Measurements from ENCODE around the gene PALLD.
"Not testable (repeated sequence)": the region's sequence is repeated elsewhere in the genome, so short reads cannot be mapped to it uniquely, and the experiment has no call there.

PALLD gene

DNA sequence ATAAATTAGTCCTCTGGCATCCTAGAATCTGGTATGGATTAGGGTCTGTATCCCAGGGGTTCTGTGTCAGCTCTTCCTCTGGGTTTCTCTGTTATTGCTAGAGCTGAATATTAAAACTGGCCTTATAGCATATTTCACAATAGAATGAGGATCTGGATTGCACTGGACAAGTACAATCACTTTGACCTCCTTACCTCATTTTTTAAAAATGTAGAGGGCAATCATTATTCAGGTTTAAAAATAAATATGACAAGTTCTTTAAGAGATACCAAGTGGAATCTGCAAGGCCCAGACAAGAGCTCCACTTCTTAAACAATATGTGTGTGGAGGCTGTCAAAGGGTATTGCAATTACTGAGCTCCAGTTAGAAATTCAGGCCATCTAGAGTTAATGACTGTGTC, 1.4 kb downstream of the PALLD start:
- DNase-seq = no peak

DNA sequence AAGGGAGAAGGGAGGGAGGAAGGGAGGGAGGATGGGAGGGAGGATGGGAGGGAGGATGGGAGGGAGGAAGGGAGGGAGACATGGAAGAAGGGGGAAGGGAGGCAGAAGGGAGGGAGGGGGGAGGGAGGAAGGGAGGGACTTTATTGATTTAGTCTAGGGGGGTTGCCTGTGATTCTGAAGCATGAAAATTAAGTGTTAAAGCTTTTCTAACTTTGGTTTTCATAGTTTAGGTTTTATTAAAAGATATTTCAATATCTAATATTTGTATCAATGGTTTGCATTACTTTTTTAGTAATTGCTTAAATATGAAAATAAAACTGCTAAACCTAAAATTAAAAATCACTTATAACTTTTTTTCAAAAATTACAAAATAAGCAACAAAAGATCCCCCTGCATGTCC, 2.4 kb downstream of the PALLD start:
- no peak for DNase-seq

- DNase-seq = no peak
These were observed 4.6 kb downstream of the PALLD start for GRCh38 chr4:168501407-168501806.

- DNase-seq = no peak
These were observed 6.0 kb downstream of the PALLD start for GRCh38 chr4:168502861-168503260.

DNA sequence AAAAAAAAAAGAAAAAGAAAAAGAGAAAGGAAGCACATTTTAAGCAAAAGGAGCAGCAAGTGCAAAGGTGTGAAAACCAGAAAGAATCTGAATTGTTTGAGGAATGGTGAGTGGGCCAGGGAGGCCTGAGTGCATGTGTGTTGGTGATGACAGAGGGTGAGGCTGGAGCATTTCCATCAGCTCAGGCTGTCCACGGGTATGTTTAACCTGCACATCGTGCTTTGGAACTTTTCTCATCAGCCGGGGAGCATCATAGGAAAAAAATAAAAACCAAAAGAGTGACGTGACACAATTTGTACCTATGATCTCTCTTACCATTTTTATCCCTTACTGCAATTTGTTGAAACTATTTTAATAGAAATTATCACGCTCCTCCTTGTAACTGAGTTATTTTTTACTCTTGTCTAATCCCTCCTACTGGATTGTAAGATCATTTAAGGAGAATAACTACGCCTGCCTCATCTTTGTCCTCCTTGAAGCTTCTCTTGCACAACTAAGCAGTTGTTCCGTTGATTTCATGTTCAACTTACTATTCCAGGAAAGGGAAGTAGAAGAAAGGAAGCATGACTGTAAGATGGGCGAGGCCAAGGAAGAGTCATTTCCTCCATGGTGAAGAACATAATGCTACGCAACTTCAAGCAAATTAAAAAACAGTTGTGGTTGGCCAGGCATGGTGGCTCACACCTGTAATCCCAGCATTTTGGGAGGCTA, 7.0 kb downstream of the PALLD start:
- no peak for DNase-seq

DNA sequence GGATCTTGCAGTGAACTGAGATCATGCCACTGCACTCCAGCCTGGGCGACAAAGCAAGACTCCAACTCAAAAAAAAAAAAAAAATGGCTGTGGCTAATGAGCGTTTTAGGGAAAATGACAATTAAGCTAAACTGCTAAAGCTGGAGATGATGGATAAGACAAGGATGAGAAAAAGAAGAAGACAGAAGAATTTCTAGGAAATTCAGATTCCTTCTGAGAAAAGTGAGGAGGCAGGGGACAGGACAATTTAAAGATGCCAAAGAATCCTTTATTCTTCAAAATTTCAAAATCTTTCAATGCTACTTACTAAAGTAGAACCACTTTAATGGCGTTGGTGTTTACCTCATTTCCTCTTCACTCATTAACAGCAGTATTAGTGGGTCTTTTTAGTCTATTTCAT, 7.7 kb downstream of the PALLD start:
- no peak for DNase-seq

- no peak for DNase-seq
These were observed 9.2 kb downstream of the PALLD start for GRCh38 chr4:168506014-168506413.

DNA sequence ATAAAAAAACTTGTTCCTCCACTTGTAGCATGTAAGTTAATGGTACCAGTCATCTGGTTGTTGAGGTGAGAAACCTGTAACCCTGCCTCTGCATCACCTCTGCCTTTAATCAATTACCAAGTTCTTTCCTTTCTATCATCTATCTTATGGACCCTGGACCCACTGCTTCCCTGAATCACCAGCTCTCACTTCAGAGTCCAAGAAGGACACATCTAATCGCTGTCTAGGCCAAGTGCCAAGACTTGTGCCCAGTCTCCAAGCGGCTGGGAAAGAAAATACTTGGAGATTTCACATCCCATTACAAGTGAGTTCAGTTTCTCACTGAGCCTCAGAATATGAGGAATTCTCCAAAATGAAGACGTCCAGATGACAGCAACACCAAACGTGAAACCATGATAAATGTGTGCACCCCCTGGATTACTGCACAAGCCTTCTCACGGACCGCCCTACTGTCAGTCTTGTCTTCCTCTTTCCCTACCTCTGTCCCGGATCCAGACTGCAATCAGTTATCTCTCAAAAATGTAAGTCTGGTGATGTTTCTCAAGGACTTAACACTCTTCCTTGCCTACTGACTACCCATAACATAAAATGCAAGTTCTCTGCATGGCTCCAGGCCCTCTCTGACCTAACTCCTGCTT, 10.4 kb downstream of the PALLD start:
- no peak for DNase-seq

GRCh38 chr4:168508683-168509082, 11.8 kb downstream of the PALLD start:
- DNase-seq = no peak

DNA sequence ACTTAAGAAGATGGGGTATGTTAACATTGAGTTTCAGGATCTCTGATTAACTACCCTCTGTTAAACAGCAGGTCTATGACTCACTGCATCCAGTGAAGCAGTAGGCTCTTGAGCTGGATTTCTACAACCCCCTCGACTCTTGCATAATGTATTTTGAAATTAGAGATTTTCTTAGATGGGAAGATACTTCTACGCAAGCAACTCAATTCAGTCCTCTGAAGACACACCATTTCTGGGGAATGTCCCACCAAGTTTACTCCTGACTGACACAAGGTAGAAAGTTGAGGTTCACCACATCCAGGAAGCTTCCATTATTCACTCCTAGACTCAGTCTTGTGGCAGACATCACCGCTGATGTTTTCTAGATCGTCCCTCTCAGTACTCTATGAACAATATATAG, 12.9 kb downstream of the PALLD start:
- peak in 1 of 2 experiments; percentile 22 for DNase-seq

DNA sequence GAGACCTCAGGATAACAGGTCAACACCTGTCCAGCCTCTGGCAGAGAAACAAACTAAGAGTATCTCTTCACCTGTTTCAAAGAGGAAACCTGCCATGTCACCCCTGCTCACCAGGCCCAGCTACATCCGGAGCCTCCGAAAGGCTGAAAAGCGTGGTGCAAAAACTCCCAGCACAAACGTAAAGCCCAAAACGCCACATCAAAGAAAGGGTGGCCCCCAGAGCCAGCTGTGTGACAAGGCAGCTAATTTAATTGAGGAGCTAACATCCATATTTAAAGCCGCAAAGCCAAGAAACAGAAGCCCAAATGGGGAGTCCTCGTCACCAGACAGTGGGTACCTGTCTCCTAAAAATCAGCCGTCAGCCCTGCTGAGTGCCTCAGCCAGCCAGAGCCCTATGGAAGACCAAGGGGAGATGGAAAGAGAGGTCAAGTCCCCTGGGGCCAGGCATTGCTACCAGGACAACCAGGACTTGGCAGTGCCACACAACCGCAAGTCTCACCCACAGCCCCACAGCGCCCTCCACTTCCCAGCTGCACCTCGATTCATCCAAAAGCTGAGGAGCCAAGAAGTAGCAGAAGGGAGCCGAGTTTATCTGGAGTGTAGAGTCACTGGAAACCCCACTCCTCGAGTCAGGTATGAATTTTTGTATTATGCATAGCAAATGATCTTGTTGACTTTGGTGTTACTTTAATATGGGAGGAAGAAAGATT, 15.1 kb downstream of the PALLD start:
- DNase-seq = peak; percentile 55 to 69

GRCh38 chr4:168513826-168514225, 17.0 kb downstream of the PALLD start:
- DNase-seq = not testable (repeated sequence)

DNA sequence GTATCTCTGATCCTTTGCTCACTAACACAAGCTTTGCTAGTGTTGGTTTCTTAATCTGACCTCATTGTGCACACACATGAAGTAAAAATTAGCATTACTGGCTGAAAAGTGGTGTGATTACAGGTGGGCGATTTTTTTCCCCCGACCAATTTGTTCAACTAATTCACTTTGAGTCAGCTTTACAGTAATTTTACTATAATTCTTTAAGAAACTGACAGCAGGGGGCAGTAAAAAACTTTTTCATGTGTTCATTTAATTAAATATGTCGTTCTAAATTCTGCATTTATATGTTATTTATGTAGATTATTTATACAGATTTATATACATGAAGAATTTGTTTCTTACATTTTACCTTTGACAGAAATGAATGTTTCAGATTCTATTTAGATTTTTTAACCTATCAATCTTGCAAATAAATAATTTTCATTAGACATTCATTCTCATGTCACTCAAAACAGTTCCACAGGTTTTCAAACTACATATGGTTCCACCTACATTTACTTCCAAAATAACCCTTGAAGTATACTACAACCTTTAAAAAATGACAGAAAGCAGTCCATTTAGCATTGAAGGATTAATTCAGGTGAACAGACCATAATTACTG, 17.5 kb downstream of the PALLD start:
- no peak for DNase-seq

- no peak for DNase-seq
These were observed 18.6 kb downstream of the PALLD start for GRCh38 chr4:168515222-168516011.

GRCh38 chr4:168516841-168517240, 20.0 kb downstream of the PALLD start:
- DNase-seq = no peak

DNA sequence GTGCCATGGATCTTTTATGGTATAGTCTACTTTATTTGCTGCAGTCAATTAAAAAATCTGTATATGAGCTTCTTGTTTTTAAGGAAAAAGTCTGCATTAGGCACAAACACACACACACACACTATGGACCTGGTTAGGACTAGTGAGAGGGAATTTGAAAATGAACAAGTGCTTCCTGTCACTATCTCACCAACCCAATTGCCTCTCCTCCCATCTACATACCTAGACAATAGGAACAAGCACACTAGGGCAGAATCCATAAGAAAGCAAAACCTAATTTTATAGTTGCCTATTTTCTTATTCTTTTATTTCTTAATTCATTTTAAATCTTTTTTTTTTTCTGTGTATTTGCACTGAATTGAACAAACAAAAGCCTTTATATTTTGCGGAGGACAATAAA, 22.7 kb downstream of the PALLD start:
- no peak for DNase-seq

DNA sequence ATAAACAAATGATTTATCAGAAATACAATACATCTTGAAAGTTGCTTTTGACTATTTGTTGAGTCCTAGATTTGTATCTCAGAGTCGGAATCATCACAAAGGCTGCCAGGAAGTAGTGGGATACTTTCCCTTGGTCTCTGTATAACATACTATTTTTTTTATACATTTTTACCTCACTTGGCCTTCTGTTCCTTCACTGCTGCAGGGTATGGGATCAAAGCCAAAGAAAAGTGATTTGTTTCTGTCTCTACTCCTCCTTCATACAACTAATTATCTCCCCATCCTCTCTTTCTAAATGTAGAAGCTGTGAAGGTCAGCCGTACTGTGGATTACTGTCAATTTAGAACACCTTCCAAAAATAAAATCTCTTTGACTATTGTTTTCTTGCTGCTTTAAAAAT, 24.9 kb downstream of the PALLD start:
- DNase-seq = no peak

- no peak for DNase-seq
These were observed 25.5 kb downstream of the PALLD start for GRCh38 chr4:168522356-168522755.

GRCh38 chr4:168522829-168523489, 26.1 kb downstream of the PALLD start:
- no peak for DNase-seq

DNA sequence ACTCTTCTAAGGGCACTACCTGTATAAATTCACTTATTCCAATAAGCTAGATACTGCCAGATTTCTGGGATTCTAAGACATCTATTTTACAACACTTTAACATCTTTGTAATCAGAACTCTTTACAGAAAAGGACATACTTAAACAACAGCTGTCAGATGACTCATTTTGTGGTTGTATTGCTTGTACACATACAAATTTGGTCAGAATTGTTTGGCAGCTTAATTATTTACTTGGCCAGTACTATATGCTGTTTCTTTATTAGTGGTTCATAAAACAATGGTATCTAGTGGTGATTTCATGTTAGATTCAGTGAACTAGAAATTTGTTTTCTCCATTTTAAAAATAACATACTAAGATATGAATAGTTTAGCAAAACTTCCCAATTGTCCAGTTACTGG, 27.2 kb downstream of the PALLD start:
- DNase-seq = no peak

DNA sequence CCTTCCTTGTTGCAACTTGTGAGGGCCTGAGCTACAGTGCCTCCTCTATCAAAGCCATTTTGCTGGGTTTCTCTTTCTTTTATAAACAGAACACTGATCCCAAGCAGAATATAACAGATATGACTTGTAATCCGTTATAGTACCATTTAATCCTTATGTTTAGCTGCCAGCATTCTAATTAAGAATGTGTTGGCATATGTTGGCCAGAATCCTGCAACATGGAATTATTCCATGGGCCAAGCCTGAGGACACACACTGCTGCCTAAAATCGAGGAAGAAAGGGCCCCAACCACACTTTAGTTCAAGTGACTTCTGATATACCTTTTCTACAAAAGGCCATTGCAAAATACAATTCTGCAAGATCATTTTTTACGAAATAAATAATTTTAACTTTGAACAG, 28.0 kb downstream of the PALLD start:
- no peak for DNase-seq

DNA sequence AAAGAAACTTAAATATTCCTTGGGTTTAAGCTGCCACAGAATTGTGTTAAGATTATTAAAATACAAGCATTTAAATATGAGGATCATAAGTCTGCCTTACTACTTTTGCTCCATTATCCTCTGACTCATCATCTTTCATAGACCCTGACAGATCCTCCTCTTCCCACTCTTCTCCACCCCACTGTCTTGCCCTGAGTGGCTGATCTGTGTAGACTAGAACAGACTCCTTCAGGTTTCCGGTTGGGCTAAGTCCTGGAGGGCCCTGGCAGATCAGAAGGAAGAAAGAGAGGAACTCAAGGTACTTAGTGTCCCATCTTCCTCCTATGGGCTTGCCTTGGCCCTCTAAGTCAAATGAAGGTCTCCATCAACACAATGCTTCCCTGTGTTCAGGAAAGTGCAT, 30.7 kb downstream of the PALLD start:
- DNase-seq = no peak
